Peyer's patch (tissue), 4 donors: ENCODE measurements around the gene LRBA.

Experiments
- POLR2A ChIP-seq, 2 donors: fragments of 450-650 bp; IDR thresholded peaks; one replicate each; pipeline ENCODE4 v1.5.1; 2017; ENCODE audit warnings: antibody characterized with exemption in 2 of 2, mild to moderate bottlenecking in 2 of 2, moderate library complexity in 2 of 2
- TF ChIP-seq, protein P1 (sequence below), 6 experiments: fragments of 450-650 bp in 4 of 6; fragments of 200-600 bp in 2 of 6; sonication (generic) in 1 of 6; IDR thresholded peaks; one replicate each; pipeline ENCODE4 v1.5.1; 2017 to 2019; ENCODE audit warnings: antibody characterized with exemption in 6 of 6, mild to moderate bottlenecking in 3 of 6, moderate library complexity in 1 of 6

DNA sequence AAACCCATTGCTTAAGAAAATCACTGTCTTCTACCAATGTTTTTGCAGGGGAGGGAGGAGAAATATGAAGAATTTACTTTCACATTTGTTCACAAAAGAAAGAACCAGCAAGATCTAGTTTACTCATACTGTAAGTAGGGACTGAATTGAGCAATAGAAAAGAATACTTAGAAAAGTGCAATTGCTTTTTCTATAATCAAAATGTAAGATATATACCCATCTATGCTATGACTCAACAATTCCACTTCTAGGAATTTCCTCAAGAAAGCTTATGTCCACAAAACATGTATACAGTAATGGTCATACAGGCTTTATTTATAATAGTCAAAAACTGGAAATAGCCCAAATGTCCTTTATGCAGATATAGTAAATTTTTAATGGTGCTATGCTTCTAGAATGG is 196.4 kb downstream of the LRBA start:
- TF ChIP-seq POLR2A (IDR thresholded peaks at IDR 0.05) = no peak
- TF ChIP-seq, protein P1, sequence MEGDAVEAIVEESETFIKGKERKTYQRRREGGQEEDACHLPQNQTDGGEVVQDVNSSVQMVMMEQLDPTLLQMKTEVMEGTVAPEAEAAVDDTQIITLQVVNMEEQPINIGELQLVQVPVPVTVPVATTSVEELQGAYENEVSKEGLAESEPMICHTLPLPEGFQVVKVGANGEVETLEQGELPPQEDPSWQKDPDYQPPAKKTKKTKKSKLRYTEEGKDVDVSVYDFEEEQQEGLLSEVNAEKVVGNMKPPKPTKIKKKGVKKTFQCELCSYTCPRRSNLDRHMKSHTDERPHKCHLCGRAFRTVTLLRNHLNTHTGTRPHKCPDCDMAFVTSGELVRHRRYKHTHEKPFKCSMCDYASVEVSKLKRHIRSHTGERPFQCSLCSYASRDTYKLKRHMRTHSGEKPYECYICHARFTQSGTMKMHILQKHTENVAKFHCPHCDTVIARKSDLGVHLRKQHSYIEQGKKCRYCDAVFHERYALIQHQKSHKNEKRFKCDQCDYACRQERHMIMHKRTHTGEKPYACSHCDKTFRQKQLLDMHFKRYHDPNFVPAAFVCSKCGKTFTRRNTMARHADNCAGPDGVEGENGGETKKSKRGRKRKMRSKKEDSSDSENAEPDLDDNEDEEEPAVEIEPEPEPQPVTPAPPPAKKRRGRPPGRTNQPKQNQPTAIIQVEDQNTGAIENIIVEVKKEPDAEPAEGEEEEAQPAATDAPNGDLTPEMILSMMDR (IDR thresholded peaks at IDR 0.05) = no peak
